Activated T-helper 9 cell treated with anti-CD3 and anti-CD28 coated beads, Interleukin-2, amount 50 U/mL, for 16 hours (primary cell): ENCODE measurements around the gene TPM4.
A peak's percentile ranks its signal among the peaks of the same experiment; 100 is the strongest.

ENCODE experiments used
- DNase-seq: peaks from one replicate; pipeline ENCODE4 v3.0.0-alpha.2; 2020; ENCODE audit warnings: low read depth

TPM4 gene

DNA sequence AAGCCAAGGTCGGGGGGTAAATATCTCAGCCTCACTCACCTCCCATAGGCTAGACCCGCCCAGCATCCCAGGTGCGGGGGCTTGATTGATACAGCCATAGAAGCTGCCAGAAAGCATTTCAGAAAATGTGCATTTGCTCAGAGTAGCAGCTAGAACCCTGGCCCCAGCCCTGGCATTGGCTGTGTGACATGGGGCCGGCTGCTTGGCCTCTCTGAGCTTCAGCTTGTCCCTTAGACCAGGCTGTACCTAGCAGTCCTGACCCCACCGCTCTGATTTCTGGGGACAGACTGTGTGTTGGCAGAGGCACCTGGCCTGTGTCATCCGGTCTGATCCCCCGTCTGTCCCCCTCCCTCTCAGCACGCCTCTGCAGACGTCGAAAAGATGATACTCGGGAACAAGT is 50.8 kb downstream of the TPM4 start:
- DNase-seq: no peak

DNA sequence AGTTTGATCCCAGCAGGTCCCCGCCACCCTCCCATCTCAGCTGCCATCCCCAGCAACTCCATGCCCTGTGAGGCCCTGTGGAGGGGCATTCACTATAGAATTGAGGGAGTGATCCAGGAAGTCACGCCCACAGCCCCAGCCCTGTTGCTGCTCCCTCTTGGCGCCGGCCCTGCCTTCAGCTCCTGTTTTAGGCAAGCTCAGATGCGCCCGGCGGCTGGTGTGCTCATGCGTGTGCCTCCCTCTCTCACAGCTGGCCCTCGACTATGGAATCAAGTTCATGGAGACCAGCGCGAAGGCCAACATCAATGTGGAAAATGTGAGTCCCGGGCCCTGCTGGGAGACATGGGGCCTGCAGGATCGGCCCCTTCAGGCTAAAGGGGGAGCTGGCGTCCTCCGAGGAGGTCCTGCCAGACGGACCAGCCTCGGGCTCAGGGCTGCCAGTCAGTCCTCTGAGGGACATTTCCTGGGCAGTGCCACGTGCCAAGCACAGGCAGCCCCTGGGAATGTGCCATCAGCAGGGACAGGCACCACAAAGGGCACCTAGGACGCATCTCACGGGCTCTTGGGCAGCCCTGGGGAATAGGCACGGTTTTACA is 51.6 kb downstream of the TPM4 start:
- DNase-seq: no peak

DNA sequence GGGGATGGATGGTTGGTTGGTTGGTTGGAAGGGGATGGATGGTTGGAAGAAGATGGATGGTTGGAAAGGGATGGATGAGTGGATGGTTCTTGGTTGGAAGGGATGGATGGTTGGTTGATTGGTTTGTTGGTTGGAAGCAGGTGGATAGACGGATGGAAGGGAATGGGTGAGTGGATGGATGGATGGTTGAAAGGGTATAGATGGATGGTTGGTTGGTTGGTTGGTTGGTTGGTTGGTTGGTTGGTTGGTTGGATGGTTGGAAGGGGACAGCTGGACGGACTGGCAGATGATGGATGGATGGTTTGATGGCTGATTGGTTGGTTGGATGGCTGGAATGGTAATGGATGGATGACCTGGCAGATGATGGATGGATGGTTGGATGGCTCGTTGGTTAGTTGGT is 55.4 kb downstream of the TPM4 start:
- DNase-seq: no peak

DNA sequence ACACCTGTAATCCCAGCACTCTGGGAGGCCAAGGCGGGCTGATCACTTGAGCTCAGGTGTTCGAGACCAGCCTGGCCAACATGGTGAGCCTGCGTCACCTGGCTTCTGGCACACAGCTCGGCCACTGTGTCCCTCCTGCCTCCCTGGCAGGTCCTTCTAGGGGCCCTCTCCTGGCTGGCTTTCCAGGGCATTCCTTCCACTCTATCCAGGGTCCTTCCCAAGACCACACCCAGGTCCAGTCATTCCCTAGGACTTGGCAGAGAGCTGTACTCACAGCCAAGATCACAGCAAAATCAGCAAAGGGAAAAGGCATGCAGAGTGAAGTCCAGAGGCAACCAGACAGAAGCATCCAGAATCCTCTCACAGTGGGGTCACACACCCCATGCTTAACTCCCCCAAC is 57.5 kb downstream of the TPM4 start:
- no peak for DNase-seq

DNA sequence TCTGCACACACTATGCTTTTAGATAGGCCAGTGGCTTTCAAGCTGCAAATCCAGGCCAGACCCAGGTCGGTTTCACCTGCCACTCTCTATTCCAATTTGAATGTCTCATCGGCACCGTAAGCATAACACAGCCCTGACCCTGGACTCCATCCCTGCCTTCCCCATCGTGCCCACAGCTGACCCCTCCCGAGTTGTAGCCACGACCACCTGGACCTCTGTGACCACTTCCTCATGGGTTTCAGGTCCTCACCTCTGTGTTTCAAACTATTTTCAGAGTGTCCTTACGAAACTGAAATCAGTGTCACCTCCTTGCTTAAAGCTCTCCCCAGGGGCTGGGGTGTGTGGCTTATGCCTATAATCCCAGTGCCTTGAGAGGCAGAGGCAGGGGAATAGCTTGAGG is 58.2 kb downstream of the TPM4 start:
- DNase-seq: no peak

DNA sequence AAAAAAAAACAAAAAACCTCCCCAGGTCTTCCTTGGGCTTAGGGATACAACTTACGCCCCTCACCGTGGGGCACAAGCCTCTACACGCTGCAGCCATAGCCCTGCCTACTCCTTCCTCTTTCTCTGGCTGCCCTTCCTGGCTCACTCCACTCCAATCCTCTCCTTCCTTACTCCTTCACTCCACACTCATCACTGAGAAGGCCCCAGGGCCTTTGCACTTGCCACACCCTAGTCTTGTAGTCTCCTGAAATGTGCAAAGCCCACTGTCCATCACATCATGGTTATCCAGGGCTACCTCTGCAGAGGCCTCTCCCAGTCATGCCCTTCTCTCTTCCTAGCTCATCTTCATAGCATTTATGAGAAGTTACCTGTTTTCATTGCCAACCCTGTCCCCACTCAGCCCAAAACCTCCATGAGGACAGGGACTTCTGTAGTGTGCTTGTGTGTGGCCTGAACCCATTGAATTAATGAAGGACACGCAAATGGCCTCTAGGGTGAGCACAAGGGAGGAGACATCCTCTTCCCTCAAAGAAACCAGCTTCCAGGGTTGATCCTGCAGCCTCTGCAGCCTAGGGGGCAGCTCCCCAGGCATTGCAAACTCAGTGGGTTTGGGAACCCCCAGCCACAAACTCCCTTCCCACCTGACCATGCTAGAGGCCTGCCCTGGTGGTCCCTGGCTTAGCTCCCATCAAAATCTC is 59.3 kb downstream of the TPM4 start:
- no peak for DNase-seq

DNA sequence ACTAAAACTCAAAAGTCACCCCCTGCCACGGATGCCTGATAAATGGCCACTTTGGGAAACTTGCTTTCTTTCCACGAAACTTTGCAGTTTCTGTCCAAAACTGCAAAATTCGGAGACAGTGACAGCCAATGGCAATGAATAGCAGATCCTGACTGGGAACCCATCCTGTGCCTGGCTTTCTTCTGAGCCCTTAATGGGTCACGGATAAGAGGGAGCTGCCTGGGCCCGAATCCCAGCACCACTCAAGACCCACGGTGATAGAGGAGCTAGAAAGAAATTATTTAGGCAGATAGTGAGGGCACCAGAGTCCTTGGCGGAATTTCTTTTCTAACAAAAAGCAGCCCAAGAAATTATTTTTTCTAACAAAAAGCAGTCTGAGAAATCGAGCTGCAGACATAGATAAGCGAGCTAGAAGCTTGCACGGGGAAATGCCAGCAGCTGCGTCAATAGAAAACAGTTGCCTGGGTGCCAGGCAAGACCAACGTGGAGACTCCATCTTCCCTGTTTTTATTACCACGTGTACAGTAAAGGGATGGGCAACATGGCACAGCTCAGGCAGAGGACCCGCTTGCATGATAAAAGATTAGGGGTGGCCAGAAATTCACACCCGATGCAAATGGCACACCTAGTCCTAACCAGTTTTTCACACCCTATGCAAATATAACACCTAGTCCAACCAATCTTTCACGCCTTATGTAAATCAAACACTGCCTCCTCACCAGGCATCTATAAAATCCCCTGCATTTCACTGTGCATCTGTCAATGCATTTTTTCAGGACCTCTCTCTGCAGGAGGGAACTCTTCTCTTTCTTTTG is 60.1 kb downstream of the TPM4 start:
- DNase-seq: no peak

DNA sequence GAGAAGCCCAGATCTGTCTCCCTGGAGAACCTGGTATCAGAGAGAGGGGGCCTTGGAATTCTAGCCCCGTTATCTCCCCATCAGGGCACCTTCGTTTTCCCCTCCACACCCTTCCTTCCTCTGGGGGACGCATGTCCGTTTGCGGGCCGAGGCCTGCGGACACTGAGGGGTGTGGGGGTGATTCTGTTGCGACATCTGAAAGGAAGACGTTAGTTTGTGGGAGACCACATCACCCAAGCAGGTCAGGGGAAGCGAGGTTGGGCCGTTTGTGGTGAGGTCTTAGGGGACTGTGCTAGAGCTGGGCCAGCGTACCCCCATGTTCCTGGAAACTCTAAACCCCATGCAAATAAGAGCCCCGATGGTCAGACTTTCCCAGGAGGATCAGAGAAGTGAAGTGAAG is 63.5 kb downstream of the TPM4 start:
- DNase-seq: no peak

DNA sequence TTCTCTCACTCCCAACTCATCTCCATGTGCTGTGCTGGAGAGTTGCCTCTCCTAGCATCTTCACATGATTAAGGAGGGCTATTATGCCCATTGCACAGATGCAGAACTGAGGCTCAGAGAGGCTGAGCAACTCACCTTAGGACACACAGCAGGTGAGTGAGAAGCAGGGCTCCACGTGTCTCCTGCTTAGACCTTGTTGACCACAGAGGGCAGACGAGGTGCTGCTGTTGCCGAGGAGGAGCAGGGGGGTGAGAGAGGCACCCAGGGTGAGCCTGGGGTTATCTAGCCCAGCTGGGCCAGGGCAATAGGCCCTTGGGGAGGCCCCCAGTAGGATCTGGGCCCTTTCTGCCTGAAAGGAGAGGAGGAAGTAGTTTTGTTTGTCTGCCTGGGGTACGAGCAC is 64.7 kb downstream of the TPM4 start:
- no peak for DNase-seq

DNA sequence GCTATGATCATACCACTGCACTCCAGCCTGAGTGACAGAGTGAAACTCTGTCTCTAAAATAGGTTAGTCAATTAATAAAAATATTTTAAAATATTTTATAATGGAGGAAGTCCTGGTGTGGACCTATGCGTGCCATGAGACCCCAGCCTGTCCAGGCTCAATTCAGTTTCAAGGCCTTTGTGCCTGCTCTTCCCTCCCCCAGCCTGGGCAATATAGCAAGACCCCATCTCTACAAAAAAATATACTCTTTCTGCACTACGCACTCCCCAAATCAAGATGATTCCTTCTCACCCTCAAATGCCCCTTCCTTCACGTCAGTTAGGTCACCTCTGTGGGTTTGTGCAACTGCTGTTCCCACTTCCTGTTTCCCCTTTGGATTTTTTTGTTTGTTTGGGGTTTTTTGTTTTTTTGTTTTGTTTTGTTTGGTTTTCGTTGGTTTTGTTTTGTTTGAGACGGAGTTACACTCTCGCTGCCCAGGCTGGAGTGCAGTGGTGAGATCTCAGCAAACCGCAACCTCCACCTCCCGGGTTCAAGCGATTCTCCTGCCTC is 65.8 kb downstream of the TPM4 start:
- no peak for DNase-seq

DNA sequence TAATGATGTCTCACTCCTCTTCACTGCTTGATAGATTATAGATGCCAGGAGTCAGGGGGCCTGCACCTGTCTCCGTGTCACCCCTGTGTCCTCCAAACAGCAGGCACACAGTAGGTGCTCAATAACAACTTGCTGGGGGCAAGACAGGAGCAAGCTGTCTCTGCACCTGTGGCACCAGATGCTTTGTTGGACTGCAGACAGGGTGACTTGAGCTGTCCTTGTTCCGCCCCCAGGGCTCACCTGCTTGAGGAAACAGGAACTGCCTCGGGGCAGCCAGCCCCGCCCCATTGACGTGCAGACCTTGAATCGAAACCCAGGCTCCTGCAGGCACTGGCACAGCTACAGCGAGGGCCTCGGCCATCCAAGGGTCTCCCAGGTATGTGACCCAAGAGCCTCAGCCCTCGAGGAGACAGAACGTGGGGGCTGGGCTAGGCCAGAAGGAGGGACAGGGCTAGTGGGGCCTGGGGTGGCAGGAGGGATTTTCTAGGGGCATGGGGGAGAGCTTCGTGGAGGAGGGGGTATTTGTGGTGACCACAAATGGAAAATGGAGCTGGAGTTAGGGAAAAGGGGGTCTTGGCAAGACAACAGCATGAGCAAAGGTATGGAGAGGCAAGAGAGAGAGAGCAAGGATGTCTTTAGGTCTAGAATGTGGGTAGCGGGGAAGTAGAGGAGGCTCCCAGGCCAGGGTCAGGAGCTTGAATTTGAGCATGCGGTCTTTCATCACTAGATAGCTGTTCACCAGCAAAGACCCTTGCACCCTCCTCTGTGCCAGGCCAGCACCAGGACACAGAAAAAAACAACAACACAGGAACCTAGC is 67.3 kb downstream of the TPM4 start, which contains the start of gene HSH2D:
TSS of gene HSH2D (plus strand) at position 287 of the 817 bp plus-strand sequence. CDS start 5,066 bp downstream, outside the sequence.
- DNase-seq: peak; percentile 61

DNA sequence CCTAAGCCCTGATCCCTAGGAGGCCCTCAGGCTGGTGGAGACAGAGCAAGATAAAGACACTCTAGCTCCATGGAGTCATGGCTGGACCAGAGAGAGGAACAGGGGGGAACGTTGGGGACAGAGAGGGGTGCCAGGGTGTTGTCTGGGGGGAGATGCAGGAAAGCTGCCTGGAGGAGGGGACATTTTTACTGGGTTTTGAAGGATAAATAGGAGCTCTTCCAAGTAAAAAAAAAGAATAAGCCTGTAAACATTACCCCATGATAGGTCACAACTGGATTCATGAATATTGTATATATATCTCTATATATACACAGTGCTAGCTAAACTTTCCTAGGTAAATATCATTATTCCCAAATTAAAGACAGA is 67.9 kb downstream of the TPM4 start:
- DNase-seq: no peak

DNA sequence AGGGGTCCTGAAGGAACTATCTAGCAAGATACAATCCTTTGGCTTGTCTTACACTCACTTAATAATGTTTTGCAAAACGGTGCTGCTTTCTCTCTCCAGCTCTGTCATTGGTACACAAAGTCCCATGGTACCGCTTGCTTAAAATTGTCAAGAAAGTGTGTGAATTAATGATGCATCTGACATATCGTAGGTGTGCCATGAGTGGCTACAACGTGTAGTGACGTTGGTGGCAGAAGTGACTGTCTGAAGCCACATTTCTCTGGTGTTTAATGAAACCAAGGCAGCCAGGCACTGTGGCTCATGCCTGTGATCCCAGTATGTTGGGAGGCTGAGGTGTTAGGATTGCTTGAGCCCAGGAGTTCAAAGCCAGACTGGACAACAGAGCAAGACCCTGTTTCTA is 69.8 kb downstream of the TPM4 start:
- DNase-seq: no peak

DNA sequence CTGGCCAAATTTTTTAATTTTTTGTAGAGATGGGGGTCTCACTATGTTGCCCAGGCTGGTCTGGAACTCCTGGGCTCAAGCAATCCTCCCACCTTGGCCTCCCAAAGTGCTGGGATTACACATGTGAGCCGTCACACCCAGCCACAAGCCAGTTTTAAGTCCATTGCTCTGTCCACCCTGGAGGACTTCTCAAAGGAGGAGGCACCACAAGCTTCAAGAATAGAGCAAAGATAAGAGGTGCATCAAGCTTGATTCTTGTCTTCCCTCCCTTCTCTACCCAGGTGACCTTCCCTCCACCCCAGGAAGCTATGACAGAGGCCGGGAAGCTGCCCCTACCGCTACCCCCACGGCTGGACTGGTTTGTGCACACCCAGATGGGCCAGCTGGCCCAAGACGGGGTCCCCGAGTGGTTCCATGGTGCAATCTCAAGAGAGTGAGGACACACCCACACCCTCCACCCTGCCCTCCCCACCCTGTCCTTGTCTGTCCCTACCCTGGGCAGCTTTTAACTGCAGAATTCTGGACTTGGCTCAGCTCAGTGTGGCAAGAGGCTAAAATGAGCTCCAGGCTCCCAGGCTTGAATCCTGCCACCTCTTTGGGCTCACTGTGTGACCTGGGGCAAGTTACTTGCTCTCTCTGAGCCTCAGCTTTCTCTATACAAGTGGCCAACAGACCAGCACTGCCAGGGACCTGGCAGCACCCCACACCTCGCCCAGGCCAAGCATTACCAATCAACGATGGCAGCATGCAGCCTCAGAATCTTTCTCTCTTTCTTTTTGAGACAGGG is 72.3 kb downstream of the TPM4 start:
- no peak for DNase-seq
